A673 (cell line): ENCODE results near the gene SEPSECS. TPM values are rescaled to one million over a fixed set of nuclear protein-coding genes. Genes with fewer than 3 reads are reported as not detected.

Source experiments
- BruUV-seq: library from RNA; stranded (reverse); fragments of 400-500 nt; replicated peaks from 2 replicates; lab custom pipeline; 2021; lab: Mats Ljungman, UMichigan
- CTCF ChIA-PET: fragments of 300-600 bp; sonication (Branson Sonifier 250); formaldehyde crosslinking; loops from one replicate; lab custom pipeline; 2022; ENCODE audit warnings: antibody characterized with exemption; lab: Charles Lee
- POLR2A ChIA-PET: fragments of 300-600 bp; sonication (Branson Sonifier 250); formaldehyde crosslinking; loops from one replicate; lab custom pipeline; 2022; ENCODE audit warnings: antibody characterized with exemption; ENCODE audit not compliant: low non-redundant PET; lab: Charles Lee
- DNase-seq: peaks from one replicate; pipeline ENCODE4 v3.0.0-alpha.2; 2015; ENCODE audit warnings: low spot score
- H3K27ac ChIP-seq: fragments of 200-600 bp; sonication (generic); 2 replicates; pipeline ENCODE4 v1.5.1; 2016; ENCODE audit warnings: mixed run types, low read depth, mild to moderate bottlenecking, mixed read lengths, antibody characterized with exemption, low read length; ENCODE audit not compliant: poor library complexity, severe bottlenecking
- H3K27me3 ChIP-seq: fragments of 200-600 bp; sonication (generic); replicated peaks from 2 replicates; pipeline ENCODE4 v1.6.1; 2017; ENCODE audit warnings: mixed run types, low read depth, mild to moderate bottlenecking, mixed read lengths, antibody characterized with exemption, low read length; ENCODE audit not compliant: insufficient read depth, poor library complexity
- H3K36me3 ChIP-seq: fragments of 200-600 bp; sonication (generic); 2 replicates; pipeline ENCODE4 v1.6.1; 2016; ENCODE audit warnings: mixed run types, mild to moderate bottlenecking, mixed read lengths, antibody characterized with exemption, low read length; ENCODE audit not compliant: insufficient read depth, poor library complexity, severe bottlenecking
- H3K4me1 ChIP-seq: fragments of 200-600 bp; sonication (generic); 2 replicates; pipeline ENCODE4 v1.6.1; 2017; ENCODE audit warnings: mixed run types, mild to moderate bottlenecking, mixed read lengths, antibody characterized with exemption, low read length; ENCODE audit not compliant: insufficient read depth, poor library complexity, severe bottlenecking
- H3K4me3 ChIP-seq: fragments of 200-600 bp; sonication (generic); 2 replicates; pipeline ENCODE4 v1.5.1; 2016; ENCODE audit warnings: low read depth, mixed run types, mild to moderate bottlenecking, mixed read lengths, low read length; ENCODE audit not compliant: poor library complexity, severe bottlenecking
- H3K9me3 ChIP-seq: fragments of 200-600 bp; sonication (generic); 2 replicates; pipeline ENCODE4 v1.6.1; 2016; ENCODE audit warnings: mixed run types, low read depth, mild to moderate bottlenecking, mixed read lengths, antibody characterized with exemption, low read length; ENCODE audit not compliant: poor library complexity, severe bottlenecking
- EZH2 ChIP-seq: fragments of 200-600 bp; sonication (generic); IDR thresholded peaks from 2 replicates; pipeline ENCODE4 v1.6.1; 2017; ENCODE audit warnings: borderline replicate concordance, low read depth, mild to moderate bottlenecking, mixed read lengths, antibody characterized with exemption, low read length; ENCODE audit not compliant: poor library complexity, severe bottlenecking
- intact Hi-C: fragments of 100-400 bp; cut with micrococcal nuclease; formaldehyde crosslinking; loops from one replicate; pipeline ENCODE4 v1.10.0; 2022; ENCODE audit not compliant: unreplicated experiment
- total RNA-seq: library from RNA; stranded (reverse); gene quantifications from 2 replicates; pipeline ENCODE4 v1.2.3, GENCODE V29; 2021
- TF ChIP-seq, protein P1 (sequence below): fragments of 300-800, 200-600 bp; sonication (generic); conservative IDR thresholded peaks from 2 replicates; pipeline ENCODE4 v1.5.1; 2017; ENCODE audit warnings: low read depth, mild to moderate bottlenecking, antibody characterized with exemption, low read length, moderate library complexity, mixed read lengths

SEPSECS gene
- total RNA-seq, 1 experiment from 2014 or later, result 11.6 TPM

- Histone ChIP-seq H3K9me3 (no peaks in the 10 kb centered on the region), H3K4me1 (no peaks in the 10 kb centered on the region), H3K4me3 (no peak overlapping the region), H3K36me3 (no peaks in the 10 kb centered on the region), H3K27me3 (no peaks in the 10 kb centered on the region), H3K27ac (no peak overlapping the region)
- no TSS peak for BruUV-seq
- intact Hi-C loops, result no loop called here
- CTCF ChIA-PET, result no interaction called here
- no peak for DNase-seq
- TF ChIP-seq EZH2, result no peak
- TF ChIP-seq, protein P1, sequence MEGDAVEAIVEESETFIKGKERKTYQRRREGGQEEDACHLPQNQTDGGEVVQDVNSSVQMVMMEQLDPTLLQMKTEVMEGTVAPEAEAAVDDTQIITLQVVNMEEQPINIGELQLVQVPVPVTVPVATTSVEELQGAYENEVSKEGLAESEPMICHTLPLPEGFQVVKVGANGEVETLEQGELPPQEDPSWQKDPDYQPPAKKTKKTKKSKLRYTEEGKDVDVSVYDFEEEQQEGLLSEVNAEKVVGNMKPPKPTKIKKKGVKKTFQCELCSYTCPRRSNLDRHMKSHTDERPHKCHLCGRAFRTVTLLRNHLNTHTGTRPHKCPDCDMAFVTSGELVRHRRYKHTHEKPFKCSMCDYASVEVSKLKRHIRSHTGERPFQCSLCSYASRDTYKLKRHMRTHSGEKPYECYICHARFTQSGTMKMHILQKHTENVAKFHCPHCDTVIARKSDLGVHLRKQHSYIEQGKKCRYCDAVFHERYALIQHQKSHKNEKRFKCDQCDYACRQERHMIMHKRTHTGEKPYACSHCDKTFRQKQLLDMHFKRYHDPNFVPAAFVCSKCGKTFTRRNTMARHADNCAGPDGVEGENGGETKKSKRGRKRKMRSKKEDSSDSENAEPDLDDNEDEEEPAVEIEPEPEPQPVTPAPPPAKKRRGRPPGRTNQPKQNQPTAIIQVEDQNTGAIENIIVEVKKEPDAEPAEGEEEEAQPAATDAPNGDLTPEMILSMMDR, result no peak
- POLR2A ChIA-PET, result no interaction called here
Observed at GRCh38 chr4:25111648-25112196, 48.5 kb downstream of the SEPSECS start.

GRCh38 chr4:25110527-25111329 lies 49.5 kb downstream of the SEPSECS start:
- H3K36me3 ChIP-seq, result no peaks in the 10 kb centered on the region

GRCh38 chr4:25109511-25109910 lies 50.7 kb downstream of the SEPSECS start:
- intact Hi-C loops, result no loop called here

More at GRCh38 chr4:25110527-25111329, 49.5 kb downstream of the SEPSECS start:
- TF ChIP-seq, protein P1, result no peak
- no peak for TF ChIP-seq EZH2
- Histone ChIP-seq H3K9me3 (no peaks in the 10 kb centered on the region), H3K4me3 (no peak overlapping the region), H3K27me3 (no peaks in the 10 kb centered on the region), H3K27ac (no peak overlapping the region), H3K4me1 (no peaks in the 10 kb centered on the region)
- no peak for DNase-seq
- no TSS peak for BruUV-seq
- ChIA-PET POLR2A (no interaction called here), CTCF (no interaction called here)
- intact Hi-C loops, result no loop called here

More at GRCh38 chr4:25109511-25109910, 50.7 kb downstream of the SEPSECS start:
- Histone ChIP-seq H3K27me3 (no peaks in the 10 kb centered on the region), H3K36me3 (no peaks in the 10 kb centered on the region), H3K4me3 (no peak overlapping the region), H3K27ac (no peak overlapping the region), H3K9me3 (no peaks in the 10 kb centered on the region), H3K4me1 (no peaks in the 10 kb centered on the region)
- POLR2A ChIA-PET, result no interaction called here
- no TSS peak for BruUV-seq
- CTCF ChIA-PET, result no interaction called here
- TF ChIP-seq, protein P1, result no peak
- TF ChIP-seq EZH2, result no peak
- DNase-seq, result no peak
